Hepatocyte (in vitro differentiated cells): ENCODE measurements around the gene NDUFAF8.

ENCODE experiments used
- CTCF ChIP-seq: fragments of 200-600 bp; sonication (generic); IDR thresholded peaks from 2 replicates; pipeline ENCODE4 v1.5.1; 2016; ENCODE audit warnings: antibody characterized with exemption, mild to moderate bottlenecking; ENCODE audit not compliant: poor library complexity
- EZH2phosphoT487 ChIP-seq: fragments of 200-600 bp; sonication (generic); IDR thresholded peaks from one replicate; pipeline ENCODE4 v1.6.1; 2018; ENCODE audit warnings: antibody characterized with exemption, mild to moderate bottlenecking, low read depth, moderate library complexity; ENCODE audit not compliant: unreplicated experiment, severe bottlenecking

DNA sequence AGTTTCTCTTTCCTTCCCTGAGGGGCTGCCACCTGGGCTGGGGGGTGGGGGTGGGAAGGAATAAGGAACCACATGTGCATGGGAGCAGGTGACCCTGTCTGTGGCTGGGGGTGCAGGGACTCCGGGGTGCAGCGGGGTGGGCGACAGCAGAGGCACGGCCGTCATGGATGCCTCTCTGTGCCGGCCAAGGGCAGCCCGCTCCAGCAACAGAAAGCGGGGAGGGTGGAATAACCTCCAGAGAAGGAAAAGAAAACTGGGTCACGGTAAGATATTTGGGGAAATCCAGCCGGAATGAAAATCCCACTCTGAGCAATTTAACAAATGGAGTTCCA lies 4.2 kb downstream of the NDUFAF8 start:
- no peak for TF ChIP-seq CTCF
- TF ChIP-seq EZH2phosphoT487: no peak
